ENCODE measurements around the gene CD200. TPM values are rescaled to one million over a fixed set of nuclear protein-coding genes. Genes with fewer than 3 reads are reported as not detected.

Gene CD200
- total and polyA plus RNA-seq, 2 experiments from 2014 or later: 51.9 to 65.0 TPM

- no peak overlapping the region for H3K4me3 ChIP-seq
- H3K79me2 ChIP-seq (replicated peaks; ENCODE audit: insufficient read depth): peaks cover 72% of the 10 kb centered on the region
- TF ChIP-seq EZH2 (IDR thresholded peaks at IDR 0.05; ENCODE audit: low read depth, unreplicated experiment) (no peak), STAT1 (IDR thresholded peaks at IDR 0.05; ENCODE audit: unreplicated experiment) (no peak), REST (IDR thresholded peaks at IDR 0.05; ENCODE audit: unreplicated experiment) (no peak), NANOG (IDR thresholded peaks at IDR 0.05; ENCODE audit: borderline replicate concordance) (no peak), ZNF331 (CRISPR knock-in tag; IDR thresholded peaks at IDR 0.05; ENCODE audit: low read depth) (no peak), ZNF114 (CRISPR knock-in tag; IDR thresholded peaks at IDR 0.05) (no peak), ETS1 (IDR thresholded peaks at IDR 0.05) (no peak), CREB1 (CRISPR knock-in tag; IDR thresholded peaks at IDR 0.05; ENCODE audit: low read depth) (no peak), POLR2AphosphoS5 (IDR thresholded peaks at IDR 0.05; ENCODE audit: low read depth) (no peak), JUNB (IDR thresholded peaks at IDR 0.05; ENCODE audit: unreplicated experiment) (no peak), EZH2phosphoT487 (IDR thresholded peaks at IDR 0.05; ENCODE audit: unreplicated experiment) (no peak)
- TF ChIP-seq, protein P1, sequence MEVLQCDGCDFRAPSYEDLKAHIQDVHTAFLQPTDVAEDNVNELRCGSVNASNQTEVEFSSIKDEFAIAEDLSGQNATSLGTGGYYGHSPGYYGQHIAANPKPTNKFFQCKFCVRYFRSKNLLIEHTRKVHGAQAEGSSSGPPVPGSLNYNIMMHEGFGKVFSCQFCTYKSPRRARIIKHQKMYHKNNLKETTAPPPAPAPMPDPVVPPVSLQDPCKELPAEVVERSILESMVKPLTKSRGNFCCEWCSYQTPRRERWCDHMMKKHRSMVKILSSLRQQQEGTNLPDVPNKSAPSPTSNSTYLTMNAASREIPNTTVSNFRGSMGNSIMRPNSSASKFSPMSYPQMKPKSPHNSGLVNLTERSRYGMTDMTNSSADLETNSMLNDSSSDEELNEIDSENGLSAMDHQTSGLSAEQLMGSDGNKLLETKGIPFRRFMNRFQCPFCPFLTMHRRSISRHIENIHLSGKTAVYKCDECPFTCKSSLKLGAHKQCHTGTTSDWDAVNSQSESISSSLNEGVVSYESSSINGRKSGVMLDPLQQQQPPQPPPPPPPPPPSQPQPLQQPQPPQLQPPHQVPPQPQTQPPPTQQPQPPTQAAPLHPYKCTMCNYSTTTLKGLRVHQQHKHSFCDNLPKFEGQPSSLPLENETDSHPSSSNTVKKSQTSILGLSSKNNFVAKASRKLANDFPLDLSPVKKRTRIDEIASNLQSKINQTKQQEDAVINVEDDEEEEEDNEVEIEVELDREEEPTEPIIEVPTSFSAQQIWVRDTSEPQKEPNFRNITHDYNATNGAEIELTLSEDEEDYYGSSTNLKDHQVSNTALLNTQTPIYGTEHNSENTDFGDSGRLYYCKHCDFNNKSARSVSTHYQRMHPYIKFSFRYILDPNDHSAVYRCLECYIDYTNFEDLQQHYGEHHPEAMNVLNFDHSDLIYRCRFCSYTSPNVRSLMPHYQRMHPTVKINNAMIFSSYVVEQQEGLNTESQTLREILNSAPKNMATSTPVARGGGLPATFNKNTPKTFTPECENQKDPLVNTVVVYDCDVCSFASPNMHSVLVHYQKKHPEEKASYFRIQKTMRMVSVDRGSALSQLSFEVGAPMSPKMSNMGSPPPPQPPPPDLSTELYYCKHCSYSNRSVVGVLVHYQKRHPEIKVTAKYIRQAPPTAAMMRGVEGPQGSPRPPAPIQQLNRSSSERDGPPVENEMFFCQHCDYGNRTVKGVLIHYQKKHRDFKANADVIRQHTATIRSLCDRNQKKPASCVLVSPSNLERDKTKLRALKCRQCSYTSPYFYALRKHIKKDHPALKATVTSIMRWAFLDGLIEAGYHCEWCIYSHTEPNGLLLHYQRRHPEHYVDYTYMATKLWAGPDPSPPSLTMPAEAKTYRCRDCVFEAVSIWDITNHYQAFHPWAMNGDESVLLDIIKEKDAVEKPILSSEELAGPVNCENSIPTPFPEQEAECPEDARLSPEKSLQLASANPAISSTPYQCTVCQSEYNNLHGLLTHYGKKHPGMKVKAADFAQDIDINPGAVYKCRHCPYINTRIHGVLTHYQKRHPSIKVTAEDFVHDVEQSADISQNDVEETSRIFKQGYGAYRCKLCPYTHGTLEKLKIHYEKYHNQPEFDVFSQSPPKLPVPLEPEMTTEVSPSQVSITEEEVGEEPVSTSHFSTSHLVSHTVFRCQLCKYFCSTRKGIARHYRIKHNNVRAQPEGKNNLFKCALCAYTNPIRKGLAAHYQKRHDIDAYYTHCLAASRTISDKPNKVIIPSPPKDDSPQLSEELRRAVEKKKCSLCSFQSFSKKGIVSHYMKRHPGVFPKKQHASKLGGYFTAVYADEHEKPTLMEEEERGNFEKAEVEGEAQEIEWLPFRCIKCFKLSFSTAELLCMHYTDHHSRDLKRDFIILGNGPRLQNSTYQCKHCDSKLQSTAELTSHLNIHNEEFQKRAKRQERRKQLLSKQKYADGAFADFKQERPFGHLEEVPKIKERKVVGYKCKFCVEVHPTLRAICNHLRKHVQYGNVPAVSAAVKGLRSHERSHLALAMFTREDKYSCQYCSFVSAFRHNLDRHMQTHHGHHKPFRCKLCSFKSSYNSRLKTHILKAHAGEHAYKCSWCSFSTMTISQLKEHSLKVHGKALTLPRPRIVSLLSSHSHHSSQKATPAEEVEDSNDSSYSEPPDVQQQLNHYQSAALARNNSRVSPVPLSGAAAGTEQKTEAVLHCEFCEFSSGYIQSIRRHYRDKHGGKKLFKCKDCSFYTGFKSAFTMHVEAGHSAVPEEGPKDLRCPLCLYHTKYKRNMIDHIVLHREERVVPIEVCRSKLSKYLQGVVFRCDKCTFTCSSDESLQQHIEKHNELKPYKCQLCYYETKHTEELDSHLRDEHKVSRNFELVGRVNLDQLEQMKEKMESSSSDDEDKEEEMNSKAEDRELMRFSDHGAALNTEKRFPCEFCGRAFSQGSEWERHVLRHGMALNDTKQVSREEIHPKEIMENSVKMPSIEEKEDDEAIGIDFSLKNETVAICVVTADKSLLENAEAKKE (CRISPR knock-in tag; IDR thresholded peaks at IDR 0.05): no peak
- TF ChIP-seq, protein P2, sequence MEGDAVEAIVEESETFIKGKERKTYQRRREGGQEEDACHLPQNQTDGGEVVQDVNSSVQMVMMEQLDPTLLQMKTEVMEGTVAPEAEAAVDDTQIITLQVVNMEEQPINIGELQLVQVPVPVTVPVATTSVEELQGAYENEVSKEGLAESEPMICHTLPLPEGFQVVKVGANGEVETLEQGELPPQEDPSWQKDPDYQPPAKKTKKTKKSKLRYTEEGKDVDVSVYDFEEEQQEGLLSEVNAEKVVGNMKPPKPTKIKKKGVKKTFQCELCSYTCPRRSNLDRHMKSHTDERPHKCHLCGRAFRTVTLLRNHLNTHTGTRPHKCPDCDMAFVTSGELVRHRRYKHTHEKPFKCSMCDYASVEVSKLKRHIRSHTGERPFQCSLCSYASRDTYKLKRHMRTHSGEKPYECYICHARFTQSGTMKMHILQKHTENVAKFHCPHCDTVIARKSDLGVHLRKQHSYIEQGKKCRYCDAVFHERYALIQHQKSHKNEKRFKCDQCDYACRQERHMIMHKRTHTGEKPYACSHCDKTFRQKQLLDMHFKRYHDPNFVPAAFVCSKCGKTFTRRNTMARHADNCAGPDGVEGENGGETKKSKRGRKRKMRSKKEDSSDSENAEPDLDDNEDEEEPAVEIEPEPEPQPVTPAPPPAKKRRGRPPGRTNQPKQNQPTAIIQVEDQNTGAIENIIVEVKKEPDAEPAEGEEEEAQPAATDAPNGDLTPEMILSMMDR (conservative IDR thresholded peaks at IDR 0.05; ENCODE audit: low read depth in 2 of 2): no peak
- peaks cover 47% of the 10 kb centered on the region for H3K36me3 ChIP-seq (ENCODE audit: insufficient read depth)
- H3K9me2 ChIP-seq (ENCODE audit: insufficient read depth): 0 out of 2 replicates have a peak, but pooled peaks cover 4% of the 10 kb centered on the region
- Mint-ChIP-seq H3K9me3 (no peaks in the 10 kb centered on the region), H3K27ac (no peak overlapping the region; the same call in 1 of the 2 replicates), H3K27me3 (ENCODE audit: insufficient read depth, low read depth, poor library complexity) (no peaks in the 10 kb centered on the region), H3K4me3 (no peak overlapping the region), H3K36me3 (ENCODE audit: low read depth) (peaks cover 95% of the 10 kb centered on the region), H3K4me1 (peaks cover 76% of the 10 kb centered on the region)
- peak overlapping the region; percentile 12; the same call in 1 of the 2 replicates for H3K27ac ChIP-seq (ENCODE audit: low read depth)
- DNase-seq (ENCODE audit: low spot score): no peak
- ATAC-seq: no peak
- no peak overlapping the region for H2AFZ ChIP-seq
- 0 out of 2 replicates have a peak overlapping the region, but pooled peaks have one; percentile 2 for H3K4me2 ChIP-seq
- H3K4me1 ChIP-seq (ENCODE audit: insufficient read depth): peaks cover 58% of the 10 kb centered on the region
- peaks cover 9% of the 10 kb centered on the region; the same call in 1 of the 2 replicates for H3F3A ChIP-seq (replicated peaks; ENCODE audit: low read depth)
- H4K20me1 ChIP-seq (replicated peaks; ENCODE audit: insufficient read depth): no peaks in the 10 kb centered on the region
- no peaks in the 10 kb centered on the region for H3K27me3 ChIP-seq (ENCODE audit: insufficient read depth)
Observed at GRCh38 chr3:112348943-112349342, 16.0 kb downstream of the CD200 start.
